Activated CD8-positive, alpha-beta memory T cell treated with anti-CD3 and anti-CD28 coated beads for 36 hours (primary cell): ENCODE data around the gene FAM90A26. TPM values are rescaled to one million over a fixed set of nuclear protein-coding genes. Genes with fewer than 3 reads are reported as not detected.
"Not testable (repeated sequence)": the region's sequence is repeated elsewhere in the genome, so short reads cannot be mapped to it uniquely, and the experiment has no call there.

ENCODE experiments used
- CTCF ChIA-PET: fragments of 350-600 bp; sonication (Branson Sonifier 250); formaldehyde crosslinking; loops from one replicate; lab custom pipeline; 2021; ENCODE audit warnings: antibody characterized with exemption; lab: Charles Lee
- POLR2A ChIA-PET: fragments of 350-600 bp; sonication (Branson Sonifier 250); formaldehyde crosslinking; loops from one replicate; lab custom pipeline; 2021; ENCODE audit warnings: antibody characterized with exemption; lab: Charles Lee
- total RNA-seq, 2 experiments: library from RNA; stranded (reverse); gene quantifications; one replicate each; pipeline ENCODE4 v1.2.3, GENCODE V29; 2021

FAM90A26 gene
- total RNA-seq, 2 experiments from 2014 or later: not detected

DNA sequence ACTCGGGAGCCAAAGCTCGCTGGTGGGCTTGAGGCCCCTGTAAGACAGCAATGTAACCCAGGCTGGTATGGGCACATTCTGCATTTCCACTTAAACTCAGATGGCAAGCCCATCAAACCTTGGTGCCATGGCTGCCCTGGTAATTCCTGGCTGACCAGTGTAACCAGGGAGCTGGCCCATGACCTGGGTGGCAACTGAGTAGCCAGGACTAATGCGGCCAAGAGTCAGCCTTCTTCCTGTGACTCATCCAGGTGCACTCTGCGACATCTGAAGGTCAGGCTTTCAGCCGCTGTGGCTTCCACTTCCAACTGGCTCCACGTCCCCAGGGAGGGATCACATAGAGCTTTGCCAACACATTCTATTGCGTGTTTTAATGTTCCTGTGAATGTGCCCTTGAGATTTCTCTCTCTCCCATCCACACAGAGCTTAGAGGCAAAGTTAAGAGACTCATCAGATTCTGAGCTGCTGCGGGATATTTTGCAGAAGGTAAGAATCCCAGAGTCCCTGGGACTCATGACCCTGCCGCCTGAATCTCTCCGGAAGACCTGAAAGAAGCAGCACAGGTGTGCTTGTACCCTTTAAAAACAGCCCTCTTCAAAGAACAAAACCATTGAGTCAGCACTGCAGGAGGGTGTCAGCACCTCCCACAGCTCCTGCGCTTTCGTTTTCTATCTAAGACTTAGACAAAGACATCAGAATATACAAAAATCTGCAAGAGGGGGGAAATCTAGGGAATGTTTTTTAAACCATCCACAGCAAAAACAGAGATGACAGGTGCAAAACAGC, 14.9 kb upstream of the FAM90A26 start:
- CTCF ChIA-PET: not testable (repeated sequence)

DNA sequence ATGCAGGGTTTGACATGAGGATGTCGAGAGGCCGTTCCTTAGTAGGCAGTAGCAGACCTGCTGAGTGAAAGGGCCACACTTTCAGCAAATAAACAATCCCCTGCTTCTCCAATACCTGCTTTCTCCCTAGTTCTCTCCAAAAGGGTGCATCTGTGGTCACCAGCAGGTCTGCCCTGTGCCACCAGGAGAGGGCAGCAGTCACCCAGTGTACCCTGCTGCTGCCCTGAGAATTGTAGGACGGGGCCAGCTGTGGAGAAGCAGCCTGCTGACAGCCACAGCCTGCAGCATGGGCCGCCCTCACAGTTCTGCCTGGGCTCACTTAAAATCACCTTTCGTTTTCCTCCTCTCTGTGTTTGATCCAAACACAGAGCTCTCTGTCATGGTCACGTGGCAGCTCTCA, 11.8 kb upstream of the FAM90A26 start:
- CTCF ChIA-PET, POLR2A ChIA-PET: not testable (repeated sequence)

More for the DNA sequence above, 14.9 kb upstream of the FAM90A26 start:
- POLR2A ChIA-PET: not testable (repeated sequence)

GRCh38 chr4:9160046-9160445, 10.2 kb upstream of the FAM90A26 start:
- CTCF ChIA-PET, POLR2A ChIA-PET: not testable (repeated sequence)

DNA sequence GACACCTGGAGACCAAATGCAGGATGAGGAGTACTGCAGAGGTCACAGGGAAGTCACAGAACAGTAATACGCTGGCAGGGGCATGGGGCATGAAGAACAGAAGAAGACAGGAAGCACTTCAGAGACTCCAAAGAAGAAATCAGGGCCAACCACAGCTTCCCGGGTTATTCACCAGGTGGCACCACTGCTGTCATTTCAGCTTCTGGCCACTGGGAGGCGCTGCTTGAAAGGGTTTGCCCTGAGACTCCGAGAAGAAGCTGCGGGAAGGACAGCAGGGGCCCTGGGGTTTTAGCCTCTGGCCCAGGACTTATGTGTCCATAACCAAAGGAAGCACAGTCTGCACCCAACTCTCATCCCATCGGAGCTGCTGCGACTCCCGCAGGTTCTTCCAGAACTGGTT, 4.2 kb upstream of the FAM90A26 start:
- CTCF ChIA-PET: not testable (repeated sequence)

GRCh38 chr4:9210357-9210756, 40.1 kb downstream of the FAM90A26 start, which contains the start of gene USP17L10:
TSS of gene USP17L10 (plus strand) at chr4:9210657. CDS start at chr4:9210657, 0 bp downstream.
- POLR2A ChIA-PET, CTCF ChIA-PET: not testable (repeated sequence)

More for the DNA sequence above, 4.2 kb upstream of the FAM90A26 start:
- POLR2A ChIA-PET: not testable (repeated sequence)

- POLR2A ChIA-PET, CTCF ChIA-PET: not testable (repeated sequence)
These were observed 44.5 kb downstream of the FAM90A26 start for GRCh38 chr4:9214701-9215100.

DNA sequence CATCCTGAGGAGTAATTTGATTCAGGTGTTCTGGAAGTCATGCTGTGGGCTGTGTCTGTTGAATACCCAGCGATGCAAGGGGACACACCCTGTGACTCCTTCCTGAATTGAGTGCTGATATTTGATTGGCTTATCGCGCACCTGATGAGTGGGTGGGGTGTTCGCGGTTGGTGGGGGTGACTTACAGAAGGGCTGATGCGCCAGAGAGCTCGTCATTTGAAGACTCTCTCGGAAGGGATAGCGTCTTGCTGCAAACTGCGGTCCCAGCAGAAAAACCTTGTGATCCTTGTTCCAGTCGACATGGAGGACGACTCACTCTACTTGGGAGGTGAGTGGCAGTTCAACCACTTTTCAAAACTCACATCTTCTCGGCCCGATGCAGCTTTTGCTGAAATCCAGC, 44.9 kb downstream of the FAM90A26 start, which contains the start of gene USP17L11:
Gene USP17L11, plus strand, starts transcription at position 301 of the 400 bp plus-strand sequence. Its CDS starts 0 bp downstream, at position 301.
- CTCF ChIA-PET, POLR2A ChIA-PET: not testable (repeated sequence)

GRCh38 chr4:9219852-9220251, 49.6 kb downstream of the FAM90A26 start, which contains the start of gene USP17L12:
TSS of gene USP17L12 (plus strand) at chr4:9220152. CDS start at chr4:9220152, 0 bp downstream.
- CTCF ChIA-PET: not testable (repeated sequence)

DNA sequence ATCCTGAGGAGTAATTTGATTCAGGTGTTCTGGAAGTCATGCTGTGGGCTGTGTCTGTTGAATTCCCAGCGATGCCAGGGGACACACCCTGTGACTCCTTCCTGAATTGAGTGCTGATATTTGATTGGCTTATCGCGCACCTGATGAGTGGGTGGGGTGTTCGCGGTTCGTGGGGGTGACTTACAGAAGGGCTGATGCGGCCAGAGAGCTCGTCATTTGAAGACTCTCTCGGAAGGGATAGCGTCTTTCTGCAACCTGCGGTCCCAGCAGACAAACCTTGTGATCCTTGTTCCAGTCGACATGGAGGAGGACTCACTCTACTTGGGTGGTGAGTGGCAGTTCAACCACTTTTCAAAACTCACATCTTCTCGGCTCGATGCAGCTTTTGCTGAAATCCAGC, 54.4 kb downstream of the FAM90A26 start, which contains the start of gene USP17L13:
Gene USP17L13, plus strand, starts transcription at position 301 of the 400 bp plus-strand sequence. Its CDS starts 0 bp downstream, at position 301.
- CTCF ChIA-PET, POLR2A ChIA-PET: not testable (repeated sequence)

More at GRCh38 chr4:9219852-9220251, 49.6 kb downstream of the FAM90A26 start, which contains the start of gene USP17L12:
- POLR2A ChIA-PET: not testable (repeated sequence)

Other genes starting within 250 kb of the FAM90A26 start
- not detected for gene USP17L10, start 40.2 kb downstream of the FAM90A26 start, total RNA-seq
- gene USP17L11, start 45.0 kb downstream of the FAM90A26 start, total RNA-seq: not detected
- gene USP17L12, start 49.7 kb downstream of the FAM90A26 start, total RNA-seq: not detected
- not detected for gene USP17L13, start 54.5 kb downstream of the FAM90A26 start, total RNA-seq
- gene USP17L15, start 64.0 kb downstream of the FAM90A26 start, total RNA-seq: not detected
- not detected for gene USP17L17, start 73.5 kb downstream of the FAM90A26 start, total RNA-seq
- not detected for gene USP17L18, start 78.2 kb downstream of the FAM90A26 start, total RNA-seq
- not detected for gene USP17L19, start 83.0 kb downstream of the FAM90A26 start, total RNA-seq
- not detected for gene USP17L20, start 87.7 kb downstream of the FAM90A26 start, total RNA-seq
- not detected for gene USP17L21, start 92.5 kb downstream of the FAM90A26 start, total RNA-seq
- not detected for gene USP17L22, start 97.2 kb downstream of the FAM90A26 start, total RNA-seq
- gene USP17L24, start 154.8 kb downstream of the FAM90A26 start, total RNA-seq: not detected
- gene USP17L25, start 159.5 kb downstream of the FAM90A26 start, total RNA-seq: not detected
- not detected for gene USP17L26, start 164.2 kb downstream of the FAM90A26 start, total RNA-seq
- not detected for gene USP17L5, start 169.0 kb downstream of the FAM90A26 start, total RNA-seq
- not detected for gene USP17L27, start 173.7 kb downstream of the FAM90A26 start, total RNA-seq
- not detected for gene USP17L28, start 178.5 kb downstream of the FAM90A26 start, total RNA-seq
- gene USP17L29, start 183.2 kb downstream of the FAM90A26 start, total RNA-seq: not detected
- gene USP17L30, start 192.7 kb downstream of the FAM90A26 start, total RNA-seq: not detected